Measurements from ENCODE around the gene CYBRD1.
"Not testable (repeated sequence)": the region's sequence is repeated elsewhere in the genome, so short reads cannot be mapped to it uniquely, and the experiment has no call there.

Gene CYBRD1

GRCh38 chr2:171533331-171533730 is 11.1 kb downstream of the CYBRD1 start:
- no peaks in the 10 kb centered on the region for H3K27me3 ChIP-seq (replicated peaks)
- TF ChIP-seq CTCF (IDR thresholded peaks at IDR 0.05; ENCODE audit: low read depth, low read length, missing control alignments): no peak
- in situ Hi-C loops (cut with HindIII; ENCODE audit: low pct_ligation_motif_present, low sequenced_read_pairs): no loop called here
- H3K27ac ChIP-seq: no peak overlapping the region
- no peak overlapping the region for H3K4me3 ChIP-seq (ENCODE audit: low read depth, low read length)
- DNase-seq: no peak
- H3K36me3 ChIP-seq (replicated peaks): no peaks in the 10 kb centered on the region

- H3K36me3 ChIP-seq (replicated peaks); H3K27ac ChIP-seq; in situ Hi-C loops (cut with HindIII; ENCODE audit: low pct_ligation_motif_present, low sequenced_read_pairs); DNase-seq; H3K4me3 ChIP-seq (ENCODE audit: low read depth, low read length); H3K27me3 ChIP-seq (replicated peaks): not testable (repeated sequence)
These were observed 13.3 kb downstream of the CYBRD1 start for GRCh38 chr2:171535528-171535927.

- H3K27me3 ChIP-seq (replicated peaks): no peaks in the 10 kb centered on the region
- H3K4me3 ChIP-seq (ENCODE audit: low read depth, low read length): no peak overlapping the region
- in situ Hi-C loops (cut with HindIII; ENCODE audit: low pct_ligation_motif_present, low sequenced_read_pairs): no loop called here
- no peak for TF ChIP-seq CTCF (IDR thresholded peaks at IDR 0.05; ENCODE audit: low read depth, low read length, missing control alignments)
- H3K27ac ChIP-seq: no peak overlapping the region
- DNase-seq: no peak
- H3K36me3 ChIP-seq (replicated peaks): peaks cover 2% of the 10 kb centered on the region
These were observed 18.2 kb downstream of the CYBRD1 start for GRCh38 chr2:171540437-171540836.

GRCh38 chr2:171541202-171541887 is 19.1 kb downstream of the CYBRD1 start:
- H3K27me3 ChIP-seq (replicated peaks): no peaks in the 10 kb centered on the region
- no peak for DNase-seq
- peaks cover 2% of the 10 kb centered on the region for H3K36me3 ChIP-seq (replicated peaks)
- H3K27ac ChIP-seq: no peak overlapping the region
- in situ Hi-C loops (cut with HindIII; ENCODE audit: low pct_ligation_motif_present, low sequenced_read_pairs): no loop called here
- H3K4me3 ChIP-seq (ENCODE audit: low read depth, low read length): no peak overlapping the region
- peak; percentile 69 for TF ChIP-seq CTCF (IDR thresholded peaks at IDR 0.05; ENCODE audit: low read depth, low read length, missing control alignments)

GRCh38 chr2:171545086-171545485 is 22.8 kb downstream of the CYBRD1 start:
- peaks cover 2% of the 10 kb centered on the region for H3K36me3 ChIP-seq (replicated peaks)
- H3K27me3 ChIP-seq (replicated peaks): no peaks in the 10 kb centered on the region
- H3K4me3 ChIP-seq (ENCODE audit: low read depth, low read length): no peak overlapping the region
- TF ChIP-seq CTCF (IDR thresholded peaks at IDR 0.05; ENCODE audit: low read depth, low read length, missing control alignments): no peak
- in situ Hi-C loops (cut with HindIII; ENCODE audit: low pct_ligation_motif_present, low sequenced_read_pairs): no loop called here
- no peak for DNase-seq
- no peak overlapping the region for H3K27ac ChIP-seq

GRCh38 chr2:171547256-171547655 is 25.0 kb downstream of the CYBRD1 start:
- Histone ChIP-seq H3K27me3 (replicated peaks) (no peaks in the 10 kb centered on the region), H3K27ac (no peak overlapping the region), H3K36me3 (replicated peaks) (no peaks in the 10 kb centered on the region), H3K4me3 (ENCODE audit: low read depth, low read length) (no peak overlapping the region)
- no peak for TF ChIP-seq CTCF (IDR thresholded peaks at IDR 0.05; ENCODE audit: low read depth, low read length, missing control alignments)
- DNase-seq: no peak
- in situ Hi-C loops (cut with HindIII; ENCODE audit: low pct_ligation_motif_present, low sequenced_read_pairs): no loop called here

Measured in brain microvascular endothelial cell (primary cell).